ENCODE data around the gene TMEM178B.
"Not testable (repeated sequence)": the region's sequence is repeated elsewhere in the genome, so short reads cannot be mapped to it uniquely, and the experiment has no call there.

Gene TMEM178B

DNA sequence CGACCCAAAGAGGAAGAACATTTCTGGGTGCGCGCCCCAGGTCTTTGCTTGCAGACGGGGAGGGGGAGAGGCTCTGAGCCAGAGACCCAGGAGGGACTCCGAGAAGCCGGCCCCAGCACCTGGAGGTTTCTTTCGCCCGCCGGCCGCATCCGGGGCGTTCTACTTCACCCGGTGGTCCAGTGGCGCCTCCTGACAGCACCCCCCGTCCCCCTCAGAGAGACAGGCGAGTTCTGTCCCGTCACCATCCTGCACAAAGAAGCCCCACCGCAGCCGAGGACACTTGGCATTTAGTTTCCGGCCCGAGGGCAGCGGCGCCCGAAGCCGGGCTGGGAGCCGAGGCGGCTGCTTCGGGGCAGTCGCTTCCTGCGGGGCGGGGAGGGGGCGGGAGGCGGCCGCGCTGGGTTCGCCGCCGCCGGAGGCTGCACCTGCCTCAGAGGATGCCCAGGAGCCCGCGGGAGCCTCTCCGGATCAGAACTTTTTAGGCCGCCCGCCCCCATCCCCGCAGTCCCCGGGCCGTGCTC lies at the start of gene TMEM178B:
TMEM178B (plus strand) TSS at position 424 of the 521 bp plus-strand sequence.
- FAIRE-seq = no peak

DNA sequence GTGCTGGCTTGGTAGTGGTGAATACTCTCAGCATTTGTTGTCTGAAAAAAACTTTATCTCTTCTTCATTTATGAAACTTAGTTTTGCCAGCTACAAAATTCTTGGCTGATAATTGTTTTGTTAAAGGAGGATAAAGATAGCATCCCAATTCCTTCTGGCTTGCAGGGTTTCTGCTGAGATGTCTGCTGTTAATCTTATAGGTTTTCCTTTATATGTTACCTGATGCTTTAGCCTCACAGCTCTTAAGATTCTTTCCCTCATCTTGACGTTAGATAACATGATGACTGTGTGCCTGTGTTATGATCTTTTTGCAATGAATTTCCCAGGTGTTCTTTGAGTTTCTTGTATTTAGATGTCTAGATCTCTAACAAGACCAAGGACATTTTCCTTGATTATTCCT lies 49.2 kb upstream of the TMEM178B start:
- FAIRE-seq = no peak

DNA sequence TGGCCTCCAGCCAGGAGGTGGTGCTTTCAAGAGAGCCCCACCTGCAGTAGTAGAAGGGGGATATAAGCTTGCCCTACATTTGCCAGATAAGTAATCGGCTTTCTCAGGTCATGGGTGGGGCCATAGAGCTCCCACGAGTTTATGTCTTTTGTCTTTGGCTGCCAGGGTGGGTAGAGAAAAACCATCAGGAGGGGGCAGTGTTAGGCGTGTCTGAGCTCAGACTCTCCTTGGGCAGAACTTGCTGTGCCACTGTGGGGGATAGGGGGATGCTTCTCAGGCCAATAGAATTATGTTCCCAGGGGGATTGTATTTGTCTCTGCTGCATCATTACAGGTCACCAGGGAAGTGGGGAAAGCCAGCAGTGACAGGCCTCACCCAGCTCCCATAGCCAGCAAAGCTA lies 46.8 kb upstream of the TMEM178B start:
- no peak for FAIRE-seq

DNA sequence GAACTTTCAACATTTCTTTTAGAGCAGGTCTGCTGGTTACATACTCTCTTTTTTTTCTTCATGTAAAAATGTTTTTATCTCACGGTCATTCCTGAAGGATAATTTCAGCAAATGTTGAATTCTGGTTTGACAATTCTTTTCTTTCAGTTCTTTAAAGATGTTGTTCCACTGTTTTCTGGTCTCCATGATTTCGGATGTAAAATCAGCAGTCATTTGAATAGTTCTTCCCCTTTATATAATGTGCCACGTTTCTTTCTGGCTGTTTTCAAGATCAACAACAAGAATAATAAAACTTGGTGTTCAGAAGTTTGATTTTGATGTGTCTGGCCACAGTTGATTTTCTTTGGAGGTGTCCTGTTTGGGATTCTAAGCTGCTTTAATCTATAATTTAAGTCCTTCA lies 45.1 kb upstream of the TMEM178B start:
- no peak for FAIRE-seq

DNA sequence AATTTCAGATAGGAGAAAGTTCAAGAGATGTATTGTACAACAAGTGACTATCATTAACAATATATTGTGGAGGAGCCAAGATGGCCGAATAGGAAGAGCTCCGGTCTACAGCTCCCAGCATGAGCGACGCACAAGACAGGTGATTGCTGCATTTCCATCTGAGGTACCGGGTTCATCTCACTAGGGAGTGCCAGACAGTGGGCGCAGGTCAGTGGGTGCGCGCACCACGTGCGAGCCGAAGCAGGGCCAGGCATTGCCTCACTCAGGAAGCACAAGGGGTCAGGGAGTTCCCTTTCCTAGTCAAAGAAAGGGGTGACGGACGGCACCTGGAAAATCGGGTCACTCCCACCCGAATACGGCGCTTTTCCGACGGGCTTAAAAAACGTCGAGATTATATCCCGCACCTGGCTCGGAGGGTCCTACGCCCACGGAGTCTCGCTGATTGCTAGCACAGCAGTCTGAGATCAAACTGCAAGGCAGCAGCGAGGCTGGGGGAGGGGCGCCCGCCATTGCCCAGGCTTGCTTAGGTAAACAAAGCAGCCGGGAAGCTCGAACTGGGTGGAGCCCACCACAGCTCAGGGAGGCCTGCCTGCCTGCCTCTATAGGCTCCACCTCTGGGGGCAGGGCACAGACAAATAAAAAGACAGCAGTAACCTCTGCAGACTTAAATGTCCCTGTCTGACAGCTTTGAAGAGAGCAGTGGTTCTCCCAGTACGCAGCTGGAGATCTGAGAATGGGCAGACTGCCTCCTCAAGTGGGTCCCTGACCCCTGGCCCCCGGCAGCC lies 41.1 kb upstream of the TMEM178B start:
- FAIRE-seq = not testable (repeated sequence)

DNA sequence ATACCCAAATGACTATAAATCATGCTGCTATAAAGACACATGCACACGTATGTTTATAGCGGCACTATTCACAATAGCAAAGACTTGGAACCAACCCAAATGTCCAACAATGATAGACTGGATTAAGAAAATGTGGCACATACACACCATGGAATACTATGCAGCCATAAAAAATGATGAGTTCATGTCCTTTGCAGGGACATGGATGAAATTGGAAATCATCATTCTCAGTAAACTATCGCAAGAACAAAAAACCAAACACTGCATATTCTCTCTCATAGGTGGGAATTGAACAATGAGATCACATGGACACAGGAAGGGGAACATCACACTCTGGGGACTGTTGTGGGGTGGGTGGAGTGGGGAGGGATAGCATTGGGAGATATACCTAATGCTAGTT lies 35.8 kb upstream of the TMEM178B start:
- not testable (repeated sequence) for FAIRE-seq

DNA sequence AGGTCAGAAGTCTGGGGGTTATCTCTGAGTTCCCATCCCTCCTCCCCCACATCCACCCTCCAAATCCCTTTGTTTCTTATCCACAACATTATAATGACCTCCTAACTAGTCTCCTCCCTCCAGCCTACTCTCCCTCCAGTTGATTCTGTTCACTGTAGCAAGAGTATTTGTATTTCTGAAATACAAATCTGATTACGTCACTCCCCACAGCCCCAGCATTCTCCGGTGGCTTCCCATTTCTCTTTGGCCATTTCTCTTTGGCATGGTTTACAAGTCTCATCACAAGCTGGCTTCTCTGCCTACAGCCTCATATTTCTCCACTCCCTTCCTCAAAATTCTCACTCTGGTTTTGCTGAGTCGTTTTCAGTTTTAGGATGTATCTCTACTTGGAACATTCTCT lies 34.5 kb upstream of the TMEM178B start:
- no peak for FAIRE-seq

DNA sequence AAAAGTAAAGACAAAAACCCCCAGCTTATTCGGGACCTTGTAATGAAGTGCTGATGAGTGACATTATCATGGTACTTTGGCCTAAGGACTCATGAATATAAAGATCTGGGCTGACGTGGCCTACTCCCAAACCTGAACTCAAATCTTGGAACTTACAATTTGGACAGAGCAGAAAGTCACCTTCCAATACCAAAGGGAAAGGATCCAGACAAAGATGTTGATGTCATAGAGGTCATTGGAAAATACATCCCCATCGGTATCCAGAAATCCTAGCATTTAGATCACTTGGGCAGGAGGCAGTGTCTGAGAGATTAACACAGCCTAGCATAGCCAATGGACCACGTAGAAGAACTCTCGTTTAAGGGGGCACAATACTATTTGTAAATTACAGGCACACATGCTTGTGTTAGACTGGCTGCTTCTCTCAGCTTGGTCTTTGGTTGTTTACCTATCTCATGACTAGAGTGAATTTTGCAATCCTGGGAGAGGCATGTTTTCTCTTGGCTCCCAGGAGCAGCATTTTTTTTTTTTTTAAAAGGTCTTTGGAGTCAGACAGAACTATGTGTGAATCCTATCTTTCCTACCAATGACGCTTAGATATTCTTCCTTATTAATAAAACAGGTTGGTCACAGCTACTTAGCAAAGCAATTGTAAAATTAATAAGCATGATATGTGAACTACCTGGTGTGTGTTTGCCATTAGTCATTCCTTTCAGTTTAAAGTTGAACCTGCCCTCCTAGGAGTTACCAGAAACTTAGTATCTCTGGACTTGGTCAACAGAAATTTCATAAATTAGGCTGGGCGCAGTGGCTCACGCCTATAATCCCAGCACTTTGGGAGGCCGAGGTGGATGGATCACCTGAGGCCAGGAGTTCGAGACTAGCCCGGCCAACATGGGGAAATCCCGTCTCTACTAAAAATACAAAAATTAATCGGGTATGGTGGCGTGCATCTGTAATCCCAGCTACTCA lies 31.4 kb upstream of the TMEM178B start:
- no peak for FAIRE-seq

DNA sequence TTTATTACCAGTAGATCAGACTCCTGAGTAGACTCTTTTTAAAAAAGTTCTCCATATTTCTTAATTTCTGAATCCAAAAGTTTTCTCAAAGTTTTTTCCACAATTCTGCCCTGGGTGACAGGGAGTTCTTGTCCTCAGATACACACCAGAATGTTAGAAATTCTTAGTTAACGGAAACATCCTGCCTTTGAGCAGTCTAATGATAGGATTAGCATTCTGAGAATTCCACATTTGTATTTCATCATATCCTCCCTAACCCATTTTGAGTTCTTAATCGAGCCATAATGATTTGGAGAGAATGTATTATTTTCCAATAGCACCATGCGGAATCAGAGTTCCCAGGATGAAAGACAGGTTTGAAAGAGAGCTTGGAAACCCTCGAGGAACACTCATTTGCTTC lies 30.2 kb upstream of the TMEM178B start:
- FAIRE-seq = no peak

DNA sequence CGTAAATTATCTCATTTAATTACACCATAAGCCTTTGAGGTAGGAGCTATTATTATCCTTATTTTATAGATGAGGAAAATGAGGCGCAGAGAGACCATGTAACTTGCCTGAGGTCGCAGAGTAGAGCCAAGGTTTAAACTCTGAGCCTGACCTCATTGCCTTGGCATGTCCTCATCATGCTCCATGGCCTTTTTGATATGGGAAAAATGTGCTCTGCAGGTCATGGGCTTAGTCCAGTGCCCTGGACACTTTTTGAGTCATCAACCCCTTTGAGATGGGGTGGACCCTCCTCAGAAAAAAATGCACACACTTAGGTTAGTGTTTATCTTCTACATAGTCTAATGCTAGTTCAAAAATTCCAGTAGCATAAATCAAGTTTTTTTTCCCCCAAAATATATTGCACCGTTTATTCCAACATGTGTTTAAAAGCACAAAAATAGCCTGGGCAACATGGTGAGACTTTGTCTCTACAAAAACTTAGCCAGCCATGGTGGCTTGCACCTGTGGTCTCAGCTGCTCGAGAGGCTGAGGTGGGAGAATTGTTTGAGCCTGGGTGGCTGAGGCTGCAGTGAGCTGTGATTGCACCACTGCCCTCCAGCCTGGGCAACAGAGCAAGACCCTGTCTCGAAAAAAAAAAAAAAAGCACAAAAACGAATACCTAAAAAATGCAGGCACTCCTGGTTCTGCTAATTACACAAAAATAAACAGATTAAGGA lies 28.6 kb upstream of the TMEM178B start:
- FAIRE-seq = no peak

DNA sequence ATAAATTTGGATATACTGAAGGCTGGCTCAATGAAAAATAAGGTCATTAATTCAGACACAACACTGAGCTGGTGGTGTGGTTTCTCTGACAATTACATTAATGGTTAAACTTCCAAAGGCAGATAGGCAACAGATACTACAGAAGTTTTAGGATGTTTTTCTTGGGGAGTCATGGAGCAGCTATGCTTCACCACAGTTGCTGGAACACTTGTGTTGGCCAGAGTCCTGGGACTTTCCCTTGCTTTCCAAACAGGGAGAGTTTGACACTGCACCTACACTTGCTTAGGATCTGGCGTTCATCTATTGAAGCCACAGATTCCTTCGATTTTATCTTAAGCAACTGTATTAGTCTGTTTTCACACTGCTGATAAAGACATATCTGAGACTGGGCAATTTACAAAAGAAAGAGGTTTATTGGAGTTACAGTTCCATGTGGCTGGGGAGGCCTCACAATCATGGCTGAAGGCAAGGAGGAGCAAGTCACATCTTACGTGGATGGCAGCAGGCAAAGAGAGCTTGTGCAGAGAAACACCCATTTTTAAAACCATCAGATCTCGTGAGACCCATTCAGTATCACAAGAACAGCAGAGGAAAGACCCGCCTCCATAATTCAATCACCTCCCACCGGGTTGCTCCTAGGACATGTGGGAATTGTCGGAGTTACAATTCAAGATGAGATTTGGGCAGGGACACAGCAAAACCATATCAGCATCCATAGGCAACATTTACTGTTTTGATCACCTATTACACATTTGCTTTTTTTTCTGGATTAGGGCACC lies 27.8 kb upstream of the TMEM178B start:
- no peak for FAIRE-seq

DNA sequence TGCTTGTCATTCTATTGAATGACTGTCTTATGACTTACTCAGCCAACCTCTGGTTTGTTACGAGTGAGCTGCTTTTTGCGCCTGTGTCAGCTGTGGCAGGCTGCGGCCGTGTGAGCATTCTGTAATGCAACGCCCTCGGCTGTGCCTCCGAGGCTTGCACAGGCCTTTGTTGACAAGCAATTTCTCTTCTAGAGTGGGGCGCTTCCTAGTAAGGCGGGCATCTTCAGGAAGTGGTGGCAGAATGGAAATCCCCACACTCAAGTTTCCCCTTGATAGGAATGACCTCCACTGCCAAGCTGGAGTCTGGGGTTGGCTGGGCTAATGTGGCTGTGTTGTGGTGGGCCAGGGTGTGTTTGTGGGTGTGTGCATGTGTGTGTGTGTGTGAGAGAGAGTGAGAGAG lies 20.2 kb upstream of the TMEM178B start:
- FAIRE-seq = no peak

DNA sequence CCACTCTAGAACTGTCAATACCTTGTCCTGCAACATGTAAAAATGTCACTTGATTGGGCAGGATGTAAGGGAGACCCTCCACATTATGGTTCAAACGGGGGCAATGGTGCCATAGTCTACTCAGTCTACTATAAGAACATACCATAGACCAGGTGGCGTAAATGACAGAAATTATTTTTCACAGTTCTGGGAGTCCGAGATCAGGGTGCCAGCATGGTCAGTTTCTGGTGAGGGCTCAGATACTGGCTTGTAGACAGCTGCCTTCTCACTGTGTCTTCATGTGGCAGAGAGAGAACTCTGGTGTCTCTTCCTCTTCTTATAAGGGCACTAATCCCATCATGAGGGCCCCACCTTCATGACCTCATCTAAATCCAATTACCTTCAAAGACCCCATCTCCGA lies 18.7 kb upstream of the TMEM178B start:
- FAIRE-seq = no peak

DNA sequence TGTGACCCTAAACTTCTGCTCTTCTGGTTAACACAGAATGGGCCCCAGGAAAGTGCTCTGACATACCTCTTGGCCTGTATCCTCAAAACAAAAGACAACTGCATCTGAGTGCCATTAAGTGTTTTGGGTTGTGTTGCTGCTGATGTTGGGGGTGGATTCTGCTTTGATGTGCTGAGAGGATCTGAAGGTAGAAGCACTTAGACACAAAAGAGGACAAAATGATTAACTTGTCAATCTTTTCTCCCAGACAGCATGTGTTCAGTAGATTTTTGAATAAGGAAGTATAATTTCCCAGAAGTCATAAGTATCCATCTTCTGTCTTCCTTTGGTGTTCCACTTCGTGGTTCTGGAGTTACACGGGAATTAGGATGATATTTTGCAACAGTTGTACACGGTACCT lies 16.1 kb upstream of the TMEM178B start:
- no peak for FAIRE-seq

DNA sequence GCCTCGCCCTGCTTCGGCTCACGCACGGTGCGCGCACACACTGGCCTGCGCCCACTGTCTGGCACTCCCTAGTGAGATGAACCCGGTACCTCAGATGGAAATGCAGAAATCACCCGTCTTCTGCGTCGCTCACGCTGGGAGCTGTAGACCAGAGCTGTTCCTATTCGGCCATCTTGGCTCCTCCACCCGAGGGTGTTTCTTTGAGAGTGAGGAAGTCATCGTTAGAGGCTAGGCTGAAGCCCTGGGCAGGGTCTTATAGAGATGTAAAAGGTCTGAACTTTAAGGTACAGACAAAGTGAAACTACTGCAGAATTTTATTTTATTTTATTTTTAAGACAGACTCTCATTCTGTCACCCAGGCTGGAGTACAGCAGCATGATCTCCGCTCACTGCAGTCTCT lies 6.0 kb upstream of the TMEM178B start:
- not testable (repeated sequence) for FAIRE-seq

DNA sequence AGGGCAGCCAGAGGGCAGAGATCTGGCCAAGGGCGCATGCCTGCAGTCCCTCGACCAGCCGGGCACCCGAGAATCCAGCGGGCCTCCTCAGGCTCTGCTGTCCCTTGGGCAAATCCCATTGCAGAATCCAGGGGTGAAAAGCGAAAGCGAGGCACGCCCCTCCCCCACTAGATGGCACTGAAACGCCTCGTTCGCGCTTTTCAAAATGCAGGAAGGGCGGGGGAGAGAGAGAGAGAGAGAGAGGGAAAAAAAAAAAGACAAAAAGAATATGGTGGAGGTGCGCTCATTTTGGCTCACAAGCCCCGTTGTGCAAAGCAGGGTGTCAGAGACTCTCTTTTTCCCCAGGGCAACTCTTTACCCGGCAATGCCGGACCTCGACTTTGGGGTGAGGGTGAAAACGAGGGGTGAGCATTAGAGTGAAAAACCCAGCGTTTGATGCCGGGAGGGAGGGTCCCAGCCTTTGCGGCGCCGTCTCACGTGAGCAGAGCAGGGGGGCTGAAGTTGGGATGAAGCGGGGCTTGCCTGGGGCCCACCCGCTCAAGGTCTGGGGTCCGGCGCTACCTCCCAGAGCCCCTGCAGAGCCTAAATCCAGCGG lies 2.5 kb upstream of the TMEM178B start:
- no peak for FAIRE-seq

DNA sequence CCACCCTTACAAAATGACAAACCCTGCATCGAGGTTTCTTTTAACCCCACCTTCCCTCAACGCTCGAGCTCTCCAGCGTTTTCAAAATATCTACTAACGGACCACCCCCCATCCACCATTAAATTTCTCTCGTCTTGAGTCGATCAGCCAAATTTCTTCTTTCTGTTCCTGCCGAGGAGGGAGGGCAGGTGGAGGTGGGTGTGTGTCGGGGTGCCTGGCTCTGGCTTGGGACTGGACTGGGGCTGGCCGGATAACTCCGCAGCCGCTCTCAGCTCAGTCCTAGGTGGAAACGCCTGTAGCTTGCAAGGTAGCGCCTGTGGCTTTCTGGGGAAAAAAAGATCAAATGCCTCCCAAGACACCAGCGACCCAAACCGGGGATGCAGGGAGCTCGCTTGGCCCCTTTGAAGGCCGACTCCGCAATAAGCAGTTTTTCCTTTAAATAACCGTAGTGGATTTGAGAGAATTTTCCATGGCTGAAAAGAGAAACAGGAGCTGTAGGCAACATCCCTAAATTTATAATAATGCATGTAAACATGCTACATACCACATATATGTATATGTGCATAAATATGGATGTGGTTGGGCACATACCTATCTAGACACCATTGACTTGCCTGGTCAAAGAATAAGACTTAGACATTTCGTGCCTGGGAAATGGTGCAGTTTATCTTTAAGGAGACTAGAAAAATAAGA lies 1.9 kb upstream of the TMEM178B start:
- no peak for FAIRE-seq

DNA sequence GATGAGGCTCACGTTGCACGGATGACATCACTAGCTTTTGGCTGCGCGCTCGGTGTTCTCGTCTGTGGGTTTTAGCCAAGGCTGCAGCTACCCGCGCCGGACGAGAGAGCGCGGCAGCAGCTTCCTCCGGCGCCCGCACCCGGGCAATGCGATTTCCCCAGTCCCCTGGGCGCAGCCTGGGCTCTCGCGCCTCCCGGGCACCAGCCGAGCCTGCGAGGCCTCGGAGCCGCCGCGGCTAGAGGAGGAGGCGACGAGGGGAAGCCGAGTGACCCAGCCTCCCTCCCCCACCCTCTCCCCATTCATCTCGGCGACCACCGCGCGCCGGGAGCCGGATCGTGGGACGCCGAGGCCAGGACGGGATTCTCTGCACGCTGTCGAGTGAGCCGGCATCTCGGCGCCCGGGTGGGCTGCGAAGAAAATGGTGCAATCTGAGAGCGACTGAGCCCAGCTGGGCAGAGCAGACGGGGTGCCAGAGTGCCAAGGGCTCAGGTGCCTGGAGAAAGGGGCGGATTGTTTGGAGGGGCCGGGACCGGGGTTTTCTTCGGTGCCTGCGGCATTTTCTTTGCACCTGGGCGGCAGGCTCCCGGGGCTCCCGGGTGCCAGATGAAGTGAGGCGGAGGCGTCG lies 1.2 kb upstream of the TMEM178B start:
- FAIRE-seq = no peak

DNA sequence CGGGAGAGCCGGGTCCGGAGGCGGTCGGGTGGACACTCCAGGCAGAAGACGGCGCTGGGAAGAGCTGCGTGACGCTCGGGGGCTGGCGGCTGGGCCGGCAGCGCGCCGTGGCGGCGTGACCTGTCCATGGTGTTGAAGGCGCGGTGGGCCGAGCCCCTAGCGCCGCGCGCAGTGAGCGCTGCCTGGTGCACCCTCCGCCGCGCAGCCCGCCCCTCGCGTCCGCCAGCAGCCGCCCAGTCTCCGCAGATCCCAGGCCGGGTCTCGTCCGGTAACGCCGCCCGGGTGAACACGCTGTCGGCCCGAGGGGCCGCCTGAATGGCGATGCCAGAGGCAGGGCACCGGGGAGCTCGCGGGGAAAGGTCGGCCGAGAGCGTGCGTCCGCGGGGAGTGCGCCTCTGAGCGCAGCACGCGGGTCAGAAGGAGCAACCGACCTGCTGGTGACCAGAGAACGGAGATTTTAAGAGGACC lies 657 bp upstream of the TMEM178B start:
- FAIRE-seq = no peak

DNA sequence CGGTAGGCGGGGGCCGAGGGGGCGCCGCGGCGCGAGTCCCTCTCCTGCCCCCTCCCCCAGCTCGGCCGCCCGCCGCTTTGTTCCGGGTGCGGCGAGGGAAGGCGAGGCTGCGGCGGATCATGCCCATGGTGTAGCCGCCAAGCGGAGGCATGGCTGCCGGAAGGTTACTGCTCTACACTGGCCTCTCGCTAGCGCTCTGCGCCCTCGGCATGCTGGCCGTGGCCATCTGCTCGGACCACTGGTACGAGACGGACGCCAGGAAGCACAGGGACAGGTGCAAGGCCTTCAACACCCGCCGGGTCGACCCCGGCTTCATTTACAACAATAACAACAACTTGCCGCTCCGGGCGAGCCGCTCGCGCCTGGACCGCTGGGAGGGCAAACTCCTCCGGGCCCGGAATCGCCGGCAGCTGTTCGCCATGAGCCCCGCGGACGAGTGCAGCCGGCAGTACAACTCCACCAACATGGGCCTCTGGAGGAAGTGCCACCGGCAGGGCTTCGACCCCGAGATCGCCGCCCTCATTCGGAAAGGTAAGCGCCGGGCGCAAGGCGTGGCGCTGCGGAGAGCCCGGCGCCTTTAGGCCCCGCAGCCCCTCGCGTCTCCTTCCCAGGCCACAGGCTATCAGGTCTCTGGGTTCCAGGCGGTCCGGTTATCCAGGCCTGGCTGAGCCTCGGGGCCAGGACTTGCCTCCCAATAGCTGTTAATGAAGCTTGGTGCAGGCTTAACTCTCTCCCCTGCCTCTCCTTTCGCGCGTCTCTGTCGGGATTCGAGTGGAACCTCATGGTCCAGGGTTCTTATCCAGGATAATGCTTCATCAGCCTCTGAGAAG lies 513 bp downstream of the TMEM178B start:
- no peak for FAIRE-seq
